Colonic mucosa (tissue), 4 donors: ENCODE data around the gene UBE2E1. TPM values are rescaled to one million over a fixed set of nuclear protein-coding genes. Genes with fewer than 3 reads are reported as not detected.

Experiments
- DNase-seq: peaks from one replicate; pipeline ENCODE4 v3.0.0-alpha.2; 2020
- H3K27ac ChIP-seq: fragments of 200-600 bp; one replicate; pipeline ENCODE4 v1.8.0; 2021
- H3K27me3 ChIP-seq: fragments of 200-600 bp; one replicate; pipeline ENCODE4 v1.8.0; 2021
- H3K36me3 ChIP-seq: fragments of 200-600 bp; one replicate; pipeline ENCODE4 v1.8.0; 2021
- H3K4me1 ChIP-seq: fragments of 200-600 bp; one replicate; pipeline ENCODE4 v1.8.0; 2021; ENCODE audit warnings: mild to moderate bottlenecking
- H3K4me3 ChIP-seq: fragments of 200-600 bp; one replicate; pipeline ENCODE4 v1.8.0; 2021
- H3K9ac ChIP-seq, 2 donors: one replicate each; pipeline ENCODE4 v1.7.0; 2013; ENCODE audit warnings: control low read depth in 2 of 2, low read depth in 2 of 2, low read length in 2 of 2
- H3K9me3 ChIP-seq: fragments of 200-600 bp; one replicate; pipeline ENCODE4 v1.8.0; 2021
- CTCF ChIP-seq: fragments of 200-600 bp; IDR thresholded peaks from one replicate; pipeline ENCODE4 v1.8.0; 2022; ENCODE audit warnings: antibody characterized with exemption, mild to moderate bottlenecking
- intact Hi-C: fragments of 100-400 bp; cut with DNase I; formaldehyde crosslinking; loops from one replicate; pipeline ENCODE4 v1.14.1; 2022
- total RNA-seq, 2 donors: library from RNA; stranded (reverse); fragmentation: NEBNext Ultra II Directional in 1 of 2; extraction: Animal tissue kit (Norgen Biotek cat#: 25700) in 1 of 2; gene quantifications; one replicate each; pipeline ENCODE4 v1.2.1, GENCODE V29; 2021
- donor health status: healthy.
- donor health status: DM: no; HTN: no; CAD: no.
- donor health status: DM: no; HTN: no; CAD: no.

The UBE2E1 gene
- total RNA-seq, 2 donors from 2014 or later: 68.6 to 81.7 TPM

- Histone ChIP-seq H3K27ac (no peak overlapping the region), H3K4me3 (no peak overlapping the region), H3K27me3 (no peaks in the 10 kb centered on the region), H3K4me1 (no peaks in the 10 kb centered on the region), H3K9ac (no peak overlapping the region), H3K9me3 (no peaks in the 10 kb centered on the region), H3K36me3 (no peaks in the 10 kb centered on the region)
- intact Hi-C loops: no loop called here
- DNase-seq: no peak
- no peak for TF ChIP-seq CTCF
Measured at GRCh38 chr3:23800731-23801130, 5.0 kb upstream of the UBE2E1 start.

- H3K27ac ChIP-seq: peak overlapping the region; percentile 51
- intact Hi-C loops: no loop called here
- H3K4me1 ChIP-seq: peaks cover 5% of the 10 kb centered on the region
- no peaks in the 10 kb centered on the region for H3K27me3 ChIP-seq
- H3K4me3 ChIP-seq: no peak overlapping the region
- no peaks in the 10 kb centered on the region for H3K9me3 ChIP-seq
- peak overlapping the region in 1 of 2 donors; percentile 70 for H3K9ac ChIP-seq
- no peaks in the 10 kb centered on the region for H3K36me3 ChIP-seq
- peak; percentile 51 for DNase-seq
- no peak for TF ChIP-seq CTCF
Measured at GRCh38 chr3:23804441-23805209, 1.1 kb upstream of the UBE2E1 start.

- Histone ChIP-seq H3K4me1 (peaks cover 5% of the 10 kb centered on the region), H3K36me3 (no peaks in the 10 kb centered on the region), H3K9ac (peak overlapping the region; percentile 70 to 74), H3K27ac (no peak overlapping the region), H3K4me3 (peak overlapping the region; percentile 87), H3K27me3 (no peaks in the 10 kb centered on the region), H3K9me3 (no peaks in the 10 kb centered on the region)
- no peak for DNase-seq
- no peak for TF ChIP-seq CTCF
- intact Hi-C loops: no loop called here
Measured at GRCh38 chr3:23805210-23805632, 534 bp upstream of the UBE2E1 start.

GRCh38 chr3:23806534-23807423 is 1.0 kb downstream of the UBE2E1 start:
- no peak for TF ChIP-seq CTCF
- H3K27ac ChIP-seq: peak overlapping the region; percentile 67
- peak overlapping the region; percentile 87 for H3K4me3 ChIP-seq
- peak overlapping the region; percentile 74 to 77 for H3K9ac ChIP-seq
- peak; percentile 37 for DNase-seq
- H3K9me3 ChIP-seq: no peaks in the 10 kb centered on the region
- H3K27me3 ChIP-seq: no peaks in the 10 kb centered on the region
- H3K4me1 ChIP-seq: peaks cover 5% of the 10 kb centered on the region
- H3K36me3 ChIP-seq: no peaks in the 10 kb centered on the region
- intact Hi-C loops: no loop called here

- peak overlapping the region; percentile 67 for H3K27ac ChIP-seq
- H3K9ac ChIP-seq: peak overlapping the region; percentile 74 to 77
- H3K27me3 ChIP-seq: no peaks in the 10 kb centered on the region
- no peaks in the 10 kb centered on the region for H3K9me3 ChIP-seq
- peak overlapping the region; percentile 87 for H3K4me3 ChIP-seq
- TF ChIP-seq CTCF: no peak
- H3K36me3 ChIP-seq: no peaks in the 10 kb centered on the region
- intact Hi-C loops: no loop called here
- DNase-seq: no peak
- H3K4me1 ChIP-seq: peaks cover 5% of the 10 kb centered on the region
Measured at GRCh38 chr3:23807424-23808015, 1.8 kb downstream of the UBE2E1 start.
